ENCODE data around the gene ANKRD39. TPM values are rescaled to one million over a fixed set of nuclear protein-coding genes. Genes with fewer than 3 reads are reported as not detected.

Gene ANKRD39
- total RNA-seq, 2 experiments from 2014 or later, result 22.6 TPM

GRCh38 chr2:96802721-96803120 lies 55.1 kb downstream of the ANKRD39 start:
- intact Hi-C loops (cut with micrococcal nuclease), result no loop called here
- DNase-seq, result no peak
- POLR2A ChIA-PET, result interaction anchor here (0.5 kb wide), 1 partner anchor 11 kb away, joined by 3 read pairs; no protein-coding TSS in a partner anchor

GRCh38 chr2:96801786-96802595 lies 55.8 kb downstream of the ANKRD39 start:
- DNase-seq (peak; percentile 59), ATAC-seq (peak; percentile 52)
- Mint-ChIP-seq H3K36me3 (ENCODE audit: low read depth) (no peaks in the 10 kb centered on the region), H3K4me1 (ENCODE audit: low read depth) (peaks cover 11% of the 10 kb centered on the region), H3K27ac (no peak overlapping the region), H3K4me3 (no peak overlapping the region), H3K27me3 (no peaks in the 10 kb centered on the region), H3K9me3 (no peaks in the 10 kb centered on the region)
- CTCF ChIA-PET, result interaction anchor here (1.4 to 2.8 kb wide), 8 partner anchors 9 to 248 kb away, joined by 3 to 16 read pairs (median 10); partner anchors contain the start of genes CNNM3 and CNNM4
- no peak for TF ChIP-seq CTCF (IDR thresholded peaks at IDR 0.05)
- POLR2A ChIA-PET, result interaction anchor here (0.5 kb wide), 1 partner anchor 12 kb away, joined by 3 read pairs; no protein-coding TSS in a partner anchor
- intact Hi-C loops (cut with micrococcal nuclease), result no loop called here

More at GRCh38 chr2:96802721-96803120, 55.1 kb downstream of the ANKRD39 start:
- Mint-ChIP-seq H3K27ac (no peak overlapping the region), H3K4me3 (no peak overlapping the region), H3K9me3 (no peaks in the 10 kb centered on the region), H3K27me3 (no peaks in the 10 kb centered on the region), H3K4me1 (ENCODE audit: low read depth) (peaks cover 14% of the 10 kb centered on the region), H3K36me3 (ENCODE audit: low read depth) (no peaks in the 10 kb centered on the region)
- no peak for TF ChIP-seq CTCF (IDR thresholded peaks at IDR 0.05)
- no peak for ATAC-seq
- CTCF ChIA-PET, result interaction anchor here (1.6 to 2.8 kb wide), 2 partner anchors 39 to 42 kb away, joined by 10 read pairs; partner anchors contain the start of gene CNNM4

GRCh38 chr2:96801005-96801785 lies 56.6 kb downstream of the ANKRD39 start:
- Mint-ChIP-seq H3K27me3 (no peaks in the 10 kb centered on the region), H3K36me3 (ENCODE audit: low read depth) (no peaks in the 10 kb centered on the region), H3K4me1 (ENCODE audit: low read depth) (peaks cover 3% of the 10 kb centered on the region), H3K27ac (no peak overlapping the region), H3K9me3 (no peaks in the 10 kb centered on the region), H3K4me3 (no peak overlapping the region)
- POLR2A ChIA-PET, result interaction anchor here (1.0 to 1.6 kb wide), 2 partner anchors 40 to 56 kb away, joined by 3 read pairs; no protein-coding TSS in a partner anchor
- intact Hi-C loops (cut with micrococcal nuclease), result no loop called here
- ATAC-seq (peak; percentile 98), DNase-seq (peak; percentile 84)
- CTCF ChIA-PET, result interaction anchor here (0.8 to 2.5 kb wide), 18 partner anchors 10 to 311 kb away, joined by 3 to 16 read pairs (median 4); partner anchors contain the start of genes ANKRD36, CNNM3, CNNM4 and LMAN2L
- TF ChIP-seq CTCF (IDR thresholded peaks at IDR 0.05), result peak; percentile 90

- Mint-ChIP-seq H3K27ac (no peak overlapping the region), H3K9me3 (no peaks in the 10 kb centered on the region), H3K27me3 (no peaks in the 10 kb centered on the region), H3K4me3 (no peak overlapping the region), H3K36me3 (ENCODE audit: low read depth) (no peaks in the 10 kb centered on the region), H3K4me1 (ENCODE audit: low read depth) (peaks cover 1% of the 10 kb centered on the region)
- ChIA-PET CTCF (interaction anchor here (0.7 to 2.5 kb wide), 20 partner anchors 10 to 312 kb away, joined by 3 to 16 read pairs (median 4); partner anchors contain the start of genes ANKRD36, CNNM3, CNNM4 and LMAN2L), POLR2A (interaction anchor here (1.0 to 1.6 kb wide), 2 partner anchors 39 to 57 kb away, joined by 3 read pairs; no protein-coding TSS in a partner anchor)
- DNase-seq, result no peak
- intact Hi-C loops (cut with micrococcal nuclease), result no loop called here
- ATAC-seq, result peak; percentile 28
- TF ChIP-seq CTCF (IDR thresholded peaks at IDR 0.05), result no peak
These were observed 57.5 kb downstream of the ANKRD39 start for GRCh38 chr2:96800061-96801004.
